Astrocyte of the spinal cord (primary cell): Measurements from ENCODE around the gene PDE7B.
A peak's percentile ranks its signal among the peaks of the same experiment; 100 is the strongest.

ENCODE experiments used
- DNase-seq: peaks from one replicate; pipeline ENCODE4 v3.0.0; 2011; ENCODE audit warnings: low read depth, low spot score
- H3K4me3 ChIP-seq: 2 replicates; pipeline ENCODE4 v1.5.1; 2011; ENCODE audit warnings: low read depth, mild to moderate bottlenecking, low read length, moderate library complexity
- in situ Hi-C: cut with HindIII; loops from 2 replicates; pipeline ENCODE4 v1.10.0; 2017; ENCODE audit warnings: low sequenced_read_pairs
- TF ChIP-seq, protein P1 (sequence below): IDR thresholded peaks from 2 replicates; pipeline ENCODE4 v1.5.1; 2012; ENCODE audit warnings: low read depth, mild to moderate bottlenecking, low read length, inconsistent platforms

The PDE7B gene

DNA sequence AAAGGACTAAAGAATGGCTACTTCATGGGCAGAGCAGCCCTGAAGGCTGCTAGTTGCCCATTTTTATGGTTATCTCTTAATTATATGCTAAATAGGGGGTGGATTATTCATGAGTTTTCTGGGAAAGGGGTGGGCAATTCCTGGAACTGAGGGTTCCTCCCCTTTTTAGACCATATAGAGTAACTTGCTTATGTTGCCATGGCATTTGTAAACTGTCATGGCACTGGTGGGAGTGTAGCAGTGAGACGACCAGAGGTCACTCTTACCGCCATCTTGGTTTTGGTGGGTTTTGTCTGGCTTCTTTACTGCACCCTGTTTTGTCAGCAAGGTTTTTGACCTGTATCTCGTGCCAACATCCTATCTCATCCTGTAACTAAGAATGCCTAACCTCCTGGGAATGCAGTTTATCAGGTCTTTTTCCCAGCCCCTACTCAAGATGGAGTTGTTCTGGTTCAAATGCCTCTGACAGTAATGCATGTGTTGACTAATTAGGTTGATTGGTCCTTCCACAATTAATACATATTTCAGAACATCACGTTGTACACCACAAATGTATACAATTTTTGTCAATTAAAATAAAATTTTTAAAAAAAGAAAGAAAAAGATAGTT, 139.5 kb downstream of the PDE7B start:
- in situ Hi-C loops: no loop called here
- DNase-seq: no peak
- no peak overlapping the region for H3K4me3 ChIP-seq
- TF ChIP-seq, protein P1, sequence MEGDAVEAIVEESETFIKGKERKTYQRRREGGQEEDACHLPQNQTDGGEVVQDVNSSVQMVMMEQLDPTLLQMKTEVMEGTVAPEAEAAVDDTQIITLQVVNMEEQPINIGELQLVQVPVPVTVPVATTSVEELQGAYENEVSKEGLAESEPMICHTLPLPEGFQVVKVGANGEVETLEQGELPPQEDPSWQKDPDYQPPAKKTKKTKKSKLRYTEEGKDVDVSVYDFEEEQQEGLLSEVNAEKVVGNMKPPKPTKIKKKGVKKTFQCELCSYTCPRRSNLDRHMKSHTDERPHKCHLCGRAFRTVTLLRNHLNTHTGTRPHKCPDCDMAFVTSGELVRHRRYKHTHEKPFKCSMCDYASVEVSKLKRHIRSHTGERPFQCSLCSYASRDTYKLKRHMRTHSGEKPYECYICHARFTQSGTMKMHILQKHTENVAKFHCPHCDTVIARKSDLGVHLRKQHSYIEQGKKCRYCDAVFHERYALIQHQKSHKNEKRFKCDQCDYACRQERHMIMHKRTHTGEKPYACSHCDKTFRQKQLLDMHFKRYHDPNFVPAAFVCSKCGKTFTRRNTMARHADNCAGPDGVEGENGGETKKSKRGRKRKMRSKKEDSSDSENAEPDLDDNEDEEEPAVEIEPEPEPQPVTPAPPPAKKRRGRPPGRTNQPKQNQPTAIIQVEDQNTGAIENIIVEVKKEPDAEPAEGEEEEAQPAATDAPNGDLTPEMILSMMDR: no peak

DNA sequence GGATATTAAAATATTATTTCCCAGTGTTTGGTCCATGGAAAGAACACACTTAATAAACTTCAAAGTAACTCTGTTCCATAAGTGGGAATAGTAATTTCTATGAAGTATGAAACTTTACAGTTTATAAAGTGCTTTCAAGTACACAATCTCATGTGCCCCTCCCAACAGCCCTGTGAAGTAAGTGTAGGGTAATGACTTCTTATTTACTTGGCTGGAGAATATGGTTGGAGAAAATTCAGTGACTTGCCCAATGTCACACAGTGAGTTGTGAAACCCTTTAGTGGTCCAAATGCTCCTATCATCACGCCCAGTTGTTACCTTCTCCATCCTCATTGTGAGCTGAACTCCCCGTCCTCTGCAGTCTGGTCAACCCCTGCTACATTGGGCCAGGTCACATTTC, 141.2 kb downstream of the PDE7B start:
- H3K4me3 ChIP-seq: no peak overlapping the region
- in situ Hi-C loops: no loop called here
- no peak for DNase-seq
- TF ChIP-seq, protein P1: no peak

DNA sequence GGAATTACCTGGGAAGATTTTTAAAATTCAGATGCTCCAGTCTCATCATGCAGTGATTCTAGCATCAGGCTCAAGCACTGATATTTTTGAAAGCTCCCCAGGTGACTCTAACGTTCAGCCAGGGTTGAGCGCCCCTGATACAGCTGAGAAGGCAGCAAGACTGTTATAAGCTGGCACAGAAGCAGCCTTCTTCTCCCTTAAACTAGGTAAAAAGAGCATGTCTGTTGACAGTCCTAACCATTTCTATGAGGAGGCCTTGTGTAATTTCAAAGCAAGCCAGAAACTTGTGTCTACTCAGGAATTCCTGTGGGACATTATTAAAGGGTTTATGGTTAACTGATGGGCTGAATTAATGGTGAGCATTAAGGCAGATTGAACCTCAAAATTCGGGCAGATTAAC, 141.9 kb downstream of the PDE7B start:
- DNase-seq: no peak
- in situ Hi-C loops: no loop called here
- TF ChIP-seq, protein P1: no peak
- no peak overlapping the region for H3K4me3 ChIP-seq

DNA sequence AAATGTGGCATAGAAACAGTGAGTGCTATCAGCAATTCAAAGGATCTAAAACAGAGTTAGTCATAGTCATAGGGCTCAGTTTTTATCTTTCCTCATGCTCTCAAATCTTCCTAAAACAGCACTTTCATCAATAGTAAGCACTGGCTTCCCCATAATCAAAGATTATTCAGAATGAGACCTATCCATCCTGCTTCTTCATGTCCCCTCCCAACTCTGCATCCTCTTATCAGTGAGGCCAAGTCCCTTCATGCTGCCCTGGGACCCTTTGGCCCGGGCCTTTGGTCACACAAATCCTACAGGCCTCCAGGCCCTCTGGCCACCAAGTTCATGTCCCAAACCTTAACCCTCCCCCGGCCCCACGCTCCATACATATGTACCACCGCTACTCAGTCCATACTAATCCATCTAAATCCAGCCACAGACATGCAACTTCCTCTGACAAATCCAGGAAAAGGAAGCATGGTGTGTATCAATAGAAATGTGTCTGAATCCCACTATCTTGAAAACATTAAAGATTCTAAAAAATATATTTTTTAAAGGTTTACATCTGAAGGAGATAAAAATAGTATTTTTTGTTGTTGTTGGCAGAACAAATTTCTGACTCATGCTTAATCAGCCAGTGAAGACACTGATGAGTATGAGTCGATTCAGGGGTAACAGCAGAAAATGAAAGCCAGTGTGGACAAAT, 143.5 kb downstream of the PDE7B start:
- H3K4me3 ChIP-seq: no peak overlapping the region
- TF ChIP-seq, protein P1: no peak
- peak; percentile 89 for DNase-seq
- in situ Hi-C loops: no loop called here

DNA sequence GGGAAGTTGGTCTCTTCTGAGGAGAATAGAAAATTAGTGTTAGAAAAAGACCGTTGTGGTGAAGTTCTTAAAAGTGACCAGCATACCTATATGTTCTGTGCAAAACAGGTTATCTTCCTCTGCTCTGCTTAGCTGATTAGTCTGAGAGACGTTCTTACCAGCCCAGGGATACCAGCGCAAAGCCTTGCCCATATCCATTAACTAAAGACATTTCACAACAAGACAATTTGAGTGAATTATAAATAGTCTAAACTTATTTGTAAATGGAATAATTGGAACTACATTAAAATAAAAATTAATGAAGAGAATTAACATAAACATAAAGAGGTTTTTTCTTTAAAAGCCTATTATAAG, 144.0 kb downstream of the PDE7B start:
- DNase-seq: no peak
- in situ Hi-C loops: no loop called here
- TF ChIP-seq, protein P1: no peak
- H3K4me3 ChIP-seq: no peak overlapping the region

DNA sequence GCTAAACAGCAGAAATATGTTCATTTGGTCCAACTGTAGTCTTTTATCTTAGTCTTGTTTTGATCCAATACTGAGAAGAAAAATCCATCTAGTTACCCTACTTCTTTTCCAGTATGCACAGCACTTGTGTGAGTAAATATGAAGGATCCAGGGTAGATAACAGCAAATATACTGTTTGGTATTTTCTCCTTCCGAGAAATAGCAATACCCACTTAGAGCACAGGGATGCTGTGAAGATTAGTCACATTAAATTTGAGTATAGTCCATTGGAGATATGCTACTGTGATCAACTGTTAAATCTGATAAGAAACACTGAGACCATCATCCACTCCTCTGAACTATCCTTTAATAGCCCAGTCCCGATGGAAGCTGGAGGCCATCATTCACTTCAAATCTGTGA, 145.2 kb downstream of the PDE7B start:
- DNase-seq: no peak
- TF ChIP-seq, protein P1: no peak
- no peak overlapping the region for H3K4me3 ChIP-seq
- in situ Hi-C loops: no loop called here
